ENCODE measurements around the gene BHMT. TPM values are rescaled to one million over a fixed set of nuclear protein-coding genes. Genes with fewer than 3 reads are reported as not detected.
A peak's percentile ranks its signal among the peaks of the same experiment; 100 is the strongest.

Gene BHMT
- polyA plus RNA-seq: under 1 TPM in 1 of 3 donors, not detected in 2; 0.24 TPM

DNA sequence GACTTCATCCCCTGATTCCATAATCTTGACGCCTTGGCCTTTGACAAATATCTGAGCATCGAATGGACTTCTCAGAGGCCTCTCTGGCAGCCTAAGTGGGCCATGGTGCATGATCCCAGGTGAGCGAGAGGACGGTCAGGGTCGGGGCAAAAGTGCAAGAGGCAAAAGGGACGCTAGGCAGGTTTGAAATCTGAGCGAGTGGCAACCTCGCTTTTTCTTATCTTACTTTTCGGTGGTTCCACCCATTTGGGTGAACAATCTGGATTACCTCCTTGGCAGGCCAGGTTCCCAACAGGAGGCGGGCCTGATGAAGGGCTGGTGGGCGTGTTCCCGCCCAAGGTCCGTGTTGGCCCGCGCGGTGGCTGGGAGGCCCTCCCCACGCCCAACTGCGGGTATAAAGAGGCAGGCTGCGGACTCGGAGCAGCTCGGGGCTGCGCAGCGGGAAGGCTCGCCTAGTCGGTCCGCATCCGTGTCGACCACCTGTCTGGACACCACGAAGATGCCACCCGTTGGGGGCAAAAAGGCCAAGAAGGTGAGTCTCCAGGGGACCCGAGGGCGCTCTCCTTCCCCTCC is at the start of gene BHMT:
BHMT (plus strand) TSS at position 423 of the 573 bp plus-strand sequence; CDS start at position 500, 77 bp downstream.
- WGBS, 3 donors: 26 to 42% (median 30%) methylated on average over 32 of the region's 32 CpGs
- no peak within 1 kb of the TSS for H3K27ac ChIP-seq (ENCODE audit: low read depth, low read length)

DNA sequence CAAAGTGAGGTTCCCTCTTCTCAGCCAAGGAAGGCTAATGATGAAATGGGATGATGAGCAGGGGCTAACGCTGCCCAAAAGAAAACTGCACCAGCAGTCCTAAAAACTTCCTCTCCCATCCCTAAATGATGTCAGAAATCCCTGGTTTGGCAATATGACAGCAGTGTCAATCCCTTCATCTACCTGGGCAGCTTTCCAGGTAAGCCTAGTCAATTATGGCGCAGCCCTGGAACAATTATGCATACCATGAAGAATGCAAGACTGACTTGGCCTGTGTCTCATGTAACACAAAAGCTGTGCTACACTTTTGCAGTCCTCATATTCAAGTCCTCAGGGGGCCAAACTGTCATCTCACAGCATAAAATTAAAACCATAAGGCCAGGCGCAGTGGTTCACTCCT is 49.2 kb upstream of the BHMT start:
- 86 to 89% (median 87%) methylated on average over 3 of the region's 3 CpGs for WGBS, 3 donors
- no peak overlapping the region for H3K27ac ChIP-seq (ENCODE audit: low read depth, low read length)

DNA sequence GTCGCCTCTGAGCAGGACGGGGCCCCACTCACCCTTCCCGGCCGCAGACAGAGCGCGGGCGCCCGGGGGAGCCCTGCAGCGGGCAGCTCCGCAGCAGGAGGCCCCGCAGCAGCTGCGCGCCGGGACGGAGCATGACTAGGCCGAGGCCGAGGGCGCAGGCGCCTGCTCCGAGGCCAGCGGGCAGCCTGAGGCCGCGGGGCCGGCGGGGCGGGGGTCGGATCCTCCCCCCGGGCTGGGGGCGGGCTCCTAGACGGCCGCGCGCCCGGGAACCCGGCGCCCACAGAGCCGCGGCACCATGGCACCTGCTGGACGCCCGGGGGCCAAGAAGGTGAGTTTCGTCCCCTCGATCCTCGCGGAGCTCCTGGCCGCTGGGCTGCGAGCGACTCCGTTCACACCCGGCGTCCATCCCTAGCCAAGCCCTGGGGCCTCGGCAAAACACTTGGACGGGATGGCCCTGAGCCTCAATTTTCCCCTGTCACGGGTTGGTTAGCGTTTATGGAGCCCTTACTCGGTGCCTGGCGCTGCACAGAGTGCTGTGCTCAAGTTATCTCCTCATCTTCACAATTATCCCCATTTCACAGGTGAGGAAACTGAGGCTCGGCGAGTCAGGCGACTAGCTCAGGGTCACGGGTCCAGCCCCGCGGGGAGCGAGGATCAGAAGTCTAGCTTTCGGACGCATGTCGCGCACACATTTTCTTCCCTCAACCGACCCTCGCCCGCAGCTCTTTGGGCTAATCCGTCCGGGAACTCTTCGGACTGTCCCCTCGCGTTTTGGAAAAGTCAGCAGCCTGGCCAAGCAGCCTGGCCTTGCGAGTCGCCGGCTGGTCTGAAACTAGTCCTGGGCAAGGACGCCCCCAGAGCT is 41.9 kb upstream of the BHMT start, which contains the start of the genes BHMT2 and DMGDH:
BHMT2 (plus strand) TSS at position 280 of the 862 bp plus-strand sequence; CDS start at position 296, 16 bp downstream.
DMGDH (minus strand) TSS at position 187 of the 862 bp plus-strand sequence; CDS start at position 133, 54 bp downstream.
- WGBS, 3 donors: 25 to 30% (median 26%) methylated on average over 68 to 79 of the region's 79 CpGs

GRCh38 chr5:79070350-79070667 is 41.3 kb upstream of the BHMT start:
- 27 to 58% (median 31%) methylated on average over 9 of the region's 9 CpGs for WGBS, 3 donors
- no peak overlapping the region for H3K27ac ChIP-seq (ENCODE audit: low read depth, low read length)

More for the DNA sequence above, 41.9 kb upstream of the BHMT start, which contains the start of the genes BHMT2 and DMGDH:
- H3K27ac ChIP-seq (ENCODE audit: low read depth, low read length): peak within 1 kb of the TSS; percentile 23

- WGBS, 3 donors: 76 to 84% (median 79%) methylated on average over 6 of the region's 6 CpGs
- no peak overlapping the region for H3K27ac ChIP-seq (ENCODE audit: low read depth, low read length)
Measured at GRCh38 chr5:79074641-79075040, 37.0 kb upstream of the BHMT start.

- no peak overlapping the region for H3K27ac ChIP-seq (ENCODE audit: low read depth, low read length)
- 82 to 90% (median 89%) methylated on average over 11 of the region's 11 CpGs for WGBS, 3 donors
Measured at GRCh38 chr5:79075646-79076426, 35.8 kb upstream of the BHMT start.

GRCh38 chr5:79076819-79077218 is 34.8 kb upstream of the BHMT start:
- no peak overlapping the region for H3K27ac ChIP-seq (ENCODE audit: low read depth, low read length)
- WGBS, 3 donors: 60 to 87% (median 68%) methylated on average over 4 of the region's 4 CpGs

GRCh38 chr5:79077680-79078365 is 33.8 kb upstream of the BHMT start:
- 65 to 71% (median 69%) methylated on average over 3 of the region's 3 CpGs for WGBS, 3 donors
- H3K27ac ChIP-seq (ENCODE audit: low read depth, low read length): no peak overlapping the region

GRCh38 chr5:79080804-79081203 is 30.8 kb upstream of the BHMT start:
- 92 to 93% (median 93%) methylated on average over 2 of the region's 2 CpGs for WGBS, 3 donors
- H3K27ac ChIP-seq (ENCODE audit: low read depth, low read length): no peak overlapping the region

DNA sequence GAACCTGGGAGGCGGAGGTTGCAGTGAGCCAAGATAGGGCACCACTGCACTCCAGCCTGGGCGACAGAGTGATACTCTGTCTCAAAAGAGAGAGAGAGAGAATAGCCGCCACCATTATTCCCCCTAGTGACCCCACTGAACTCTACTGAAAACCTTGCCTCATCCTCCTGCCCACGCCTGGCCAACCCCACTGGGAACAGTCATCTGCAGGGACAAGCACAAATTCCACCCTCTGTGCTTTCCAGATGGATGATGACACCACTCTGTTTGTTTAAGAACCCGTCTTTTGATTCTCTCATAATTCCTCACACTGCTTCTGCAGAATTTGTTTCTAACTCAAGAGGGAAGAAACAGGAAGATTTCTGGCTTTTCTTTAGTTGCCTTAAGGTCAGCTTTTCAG is 29.8 kb upstream of the BHMT start:
- H3K27ac ChIP-seq (ENCODE audit: low read depth, low read length): no peak overlapping the region
- WGBS, 3 donors: 89 to 99% (median 91%) methylated on average over 5 of the region's 5 CpGs

DNA sequence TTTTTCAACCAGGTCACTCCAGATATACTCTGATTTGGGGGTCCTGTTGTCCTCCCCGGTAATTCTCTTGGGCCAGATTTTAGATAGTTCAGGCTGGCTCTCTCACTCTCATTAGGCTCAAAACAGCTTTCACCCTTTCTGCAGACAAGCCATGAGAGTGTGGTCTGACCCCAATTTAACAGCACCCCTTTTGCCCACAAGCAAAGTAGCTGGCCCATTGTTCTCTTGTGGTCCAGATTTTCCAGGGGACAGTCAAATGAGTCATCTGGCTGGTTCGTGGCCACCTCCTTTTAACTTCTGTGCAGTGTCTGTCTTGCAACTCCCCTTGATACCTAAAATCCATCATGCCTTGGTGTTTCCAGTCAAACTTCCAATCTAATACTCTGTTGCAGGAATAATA is 25.5 kb upstream of the BHMT start:
- no peak overlapping the region for H3K27ac ChIP-seq (ENCODE audit: low read depth, low read length)
- 77 to 92% (median 80%) methylated on average over 2 of the region's 2 CpGs for WGBS, 3 donors

- no peak overlapping the region for H3K27ac ChIP-seq (ENCODE audit: low read depth, low read length)
- WGBS, 3 donors: 80 to 86% (median 82%) methylated on average over 4 of the region's 4 CpGs
Measured at GRCh38 chr5:79088507-79088906, 23.1 kb upstream of the BHMT start.

GRCh38 chr5:79091064-79091463 is 20.5 kb upstream of the BHMT start:
- H3K27ac ChIP-seq (ENCODE audit: low read depth, low read length): no peak overlapping the region
- WGBS, 3 donors: 63 to 68% (median 67%) methylated on average over 3 of the region's 3 CpGs

- WGBS, 3 donors: 38 to 71% (median 63%) methylated on average over 3 of the region's 3 CpGs
- H3K27ac ChIP-seq (ENCODE audit: low read depth, low read length): no peak overlapping the region
Measured at GRCh38 chr5:79093762-79094161, 17.8 kb upstream of the BHMT start.

DNA sequence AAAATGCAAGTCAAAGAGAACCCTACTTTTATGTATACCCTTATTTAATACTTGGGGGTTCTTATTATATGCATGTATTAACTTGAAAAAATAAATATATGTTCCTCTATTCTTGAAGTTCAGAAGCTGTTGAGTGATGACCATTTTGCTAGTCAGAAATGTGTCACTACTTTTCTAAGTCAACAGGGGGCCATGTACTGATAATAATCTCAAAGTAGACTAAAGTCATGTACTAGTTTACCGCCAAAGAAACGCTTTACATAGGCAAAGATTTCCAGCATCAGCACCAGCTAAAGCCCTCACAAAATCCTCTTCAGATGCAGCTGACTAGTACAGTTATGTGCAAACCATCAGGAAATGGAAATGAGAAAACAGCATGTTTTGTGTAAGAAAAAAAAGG is 5.7 kb upstream of the BHMT start:
- 88 to 97% (median 94%) methylated on average over 2 of the region's 2 CpGs for WGBS, 3 donors
- H3K27ac ChIP-seq (ENCODE audit: low read depth, low read length): no peak overlapping the region

GRCh38 chr5:79107020-79107796 is 4.4 kb upstream of the BHMT start:
- WGBS, 3 donors: 40 to 52% (median 49%) methylated on average over 7 of the region's 7 CpGs
- no peak overlapping the region for H3K27ac ChIP-seq (ENCODE audit: low read depth, low read length)

DNA sequence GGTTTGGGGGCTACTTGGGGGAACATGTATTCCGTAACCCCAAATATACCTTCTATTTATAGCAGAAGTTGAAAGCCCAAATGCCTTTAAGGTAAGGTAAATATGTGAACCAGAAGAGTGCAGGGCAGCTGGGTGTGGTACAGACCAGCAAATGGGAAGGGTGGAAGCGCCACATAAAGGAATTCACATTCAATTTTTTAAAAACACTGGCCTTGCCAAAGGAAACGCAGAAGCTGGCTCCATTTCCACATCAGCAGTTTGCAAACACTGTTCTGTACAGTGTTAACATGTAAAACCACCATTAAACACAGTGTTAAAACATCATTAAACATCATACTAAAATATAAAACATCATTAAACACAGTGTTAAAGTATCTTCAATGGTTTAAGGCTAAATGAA is 3.5 kb upstream of the BHMT start:
- H3K27ac ChIP-seq (ENCODE audit: low read depth, low read length): no peak overlapping the region
- 61 to 67% (median 65%) methylated on average over 3 of the region's 3 CpGs for WGBS, 3 donors

- 74 to 86% (median 82%) methylated on average over 8 of the region's 8 CpGs for WGBS, 3 donors
- H3K27ac ChIP-seq (ENCODE audit: low read depth, low read length): no peak overlapping the region
Measured at GRCh38 chr5:79108792-79109191, 2.8 kb upstream of the BHMT start.

Data from adipose tissue (tissue), 3 donors.